ENCODE measurements around the gene OTUB1.

OTUB1 gene

GRCh38 chr11:64021757-64022093 lies 35.5 kb downstream of the OTUB1 start:
- Histone ChIP-seq H3K4me1 (ENCODE audit: control insufficient read depth, low read length) (no peaks in the 10 kb centered on the region), H3K27me3 (ENCODE audit: control insufficient read depth, low read length) (peaks cover 8% of the 10 kb centered on the region), H3K4me3 (ENCODE audit: low read length) (no peak overlapping the region), H3K36me3 (ENCODE audit: control insufficient read depth, low read length) (no peaks in the 10 kb centered on the region), H3K9me2 (replicated peaks; ENCODE audit: control insufficient read depth, low read length) (no peaks in the 10 kb centered on the region), H3K79me2 (ENCODE audit: control insufficient read depth, low read length) (no peaks in the 10 kb centered on the region), H3F3A (ENCODE audit: control insufficient read depth, insufficient read depth) (no peaks in the 10 kb centered on the region), H3K9me3 (ENCODE audit: control insufficient read depth, insufficient read depth, low read length) (no peaks in the 10 kb centered on the region), H3K4me2 (ENCODE audit: low read length) (no peak overlapping the region), H4K20me1 (ENCODE audit: control insufficient read depth, insufficient read depth, low read depth, low read length) (no peaks in the 10 kb centered on the region), H3K27ac (ENCODE audit: low read depth, low read length) (no peak overlapping the region)
- TF ChIP-seq EZH2phosphoT487 (IDR thresholded peaks at IDR 0.05; ENCODE audit: borderline replicate concordance, low read length) (no peak), CTCF (IDR thresholded peaks at IDR 0.05; ENCODE audit: low read depth, low read length, poor library complexity, severe bottlenecking) (no peak)

GRCh38 chr11:64022125-64022784 lies 36.0 kb downstream of the OTUB1 start:
- no peaks in the 10 kb centered on the region for H3K36me3 ChIP-seq (ENCODE audit: control insufficient read depth, low read length)
- no peaks in the 10 kb centered on the region for H3F3A ChIP-seq (ENCODE audit: control insufficient read depth, insufficient read depth)
- H3K79me2 ChIP-seq (ENCODE audit: control insufficient read depth, low read length), result no peaks in the 10 kb centered on the region
- H3K4me1 ChIP-seq (ENCODE audit: control insufficient read depth, low read length), result no peaks in the 10 kb centered on the region
- H3K9me2 ChIP-seq (replicated peaks; ENCODE audit: control insufficient read depth, low read length), result no peaks in the 10 kb centered on the region
- H3K4me2 ChIP-seq (ENCODE audit: low read length), result no peak overlapping the region
- no peak for TF ChIP-seq EZH2phosphoT487 (IDR thresholded peaks at IDR 0.05; ENCODE audit: borderline replicate concordance, low read length)
- no peak for TF ChIP-seq CTCF (IDR thresholded peaks at IDR 0.05; ENCODE audit: low read depth, low read length, poor library complexity, severe bottlenecking)
- no peak overlapping the region for H3K4me3 ChIP-seq (ENCODE audit: low read length)
- peaks cover 14% of the 10 kb centered on the region for H3K27me3 ChIP-seq (ENCODE audit: control insufficient read depth, low read length)
- no peaks in the 10 kb centered on the region for H4K20me1 ChIP-seq (ENCODE audit: control insufficient read depth, insufficient read depth, low read depth, low read length)
- no peak overlapping the region for H3K27ac ChIP-seq (ENCODE audit: low read depth, low read length)
- no peaks in the 10 kb centered on the region for H3K9me3 ChIP-seq (ENCODE audit: control insufficient read depth, insufficient read depth, low read length)

- no peak overlapping the region for H3K4me2 ChIP-seq (ENCODE audit: low read length)
- no peak overlapping the region for H3K27ac ChIP-seq (ENCODE audit: low read depth, low read length)
- no peaks in the 10 kb centered on the region for H4K20me1 ChIP-seq (ENCODE audit: control insufficient read depth, insufficient read depth, low read depth, low read length)
These were observed 37.8 kb downstream of the OTUB1 start for GRCh38 chr11:64023712-64024710.

More at GRCh38 chr11:64023712-64024710, 37.8 kb downstream of the OTUB1 start:
- H3K79me2 ChIP-seq (ENCODE audit: control insufficient read depth, low read length), result no peaks in the 10 kb centered on the region
- TF ChIP-seq CTCF (IDR thresholded peaks at IDR 0.05; ENCODE audit: low read depth, low read length, poor library complexity, severe bottlenecking) (no peak), EZH2phosphoT487 (IDR thresholded peaks at IDR 0.05; ENCODE audit: borderline replicate concordance, low read length) (no peak)
- H3K9me3 ChIP-seq (ENCODE audit: control insufficient read depth, insufficient read depth, low read length), result no peaks in the 10 kb centered on the region
- peaks cover 14% of the 10 kb centered on the region for H3K4me1 ChIP-seq (ENCODE audit: control insufficient read depth, low read length)
- H3K27me3 ChIP-seq (ENCODE audit: control insufficient read depth, low read length), result peaks cover 24% of the 10 kb centered on the region
- no peak overlapping the region for H3K4me3 ChIP-seq (ENCODE audit: low read length)
- no peaks in the 10 kb centered on the region for H3F3A ChIP-seq (ENCODE audit: control insufficient read depth, insufficient read depth)
- H3K36me3 ChIP-seq (ENCODE audit: control insufficient read depth, low read length), result no peaks in the 10 kb centered on the region
- H3K9me2 ChIP-seq (replicated peaks; ENCODE audit: control insufficient read depth, low read length), result no peaks in the 10 kb centered on the region
